Testis (tissue), 2 donors: ENCODE data around the gene CDH4.
"Not testable (repeated sequence)": the region's sequence is repeated elsewhere in the genome, so short reads cannot be mapped to it uniquely, and the experiment has no call there.

ENCODE experiments used
- CTCF ChIP-seq, 3 experiments: fragments of 450-650 bp in 2 of 3; fragments of 200-600 bp in 1 of 3; sonication (generic) in 1 of 3; IDR thresholded peaks; one replicate each; pipeline ENCODE4 v1.5.1; 2016 to 2019; ENCODE audit warnings: antibody characterized with exemption in 3 of 3, mild to moderate bottlenecking in 2 of 3, moderate library complexity in 1 of 3
- POLR2A ChIP-seq: fragments of 450-650 bp; IDR thresholded peaks from one replicate; pipeline ENCODE4 v1.6.1; 2017; ENCODE audit warnings: antibody characterized with exemption, mild to moderate bottlenecking, moderate library complexity

GRCh38 chr20:61273666-61274065 lies 21.6 kb downstream of the CDH4 start:
- not testable (repeated sequence) for TF ChIP-seq CTCF (IDR thresholded peaks at IDR 0.05); POLR2A
